ENCODE measurements around the gene MACIR. TPM values are rescaled to one million over a fixed set of nuclear protein-coding genes. Genes with fewer than 3 reads are reported as not detected.

Gene MACIR
- total RNA-seq, 1 donor from 2014 or later = 8.4 TPM

DNA sequence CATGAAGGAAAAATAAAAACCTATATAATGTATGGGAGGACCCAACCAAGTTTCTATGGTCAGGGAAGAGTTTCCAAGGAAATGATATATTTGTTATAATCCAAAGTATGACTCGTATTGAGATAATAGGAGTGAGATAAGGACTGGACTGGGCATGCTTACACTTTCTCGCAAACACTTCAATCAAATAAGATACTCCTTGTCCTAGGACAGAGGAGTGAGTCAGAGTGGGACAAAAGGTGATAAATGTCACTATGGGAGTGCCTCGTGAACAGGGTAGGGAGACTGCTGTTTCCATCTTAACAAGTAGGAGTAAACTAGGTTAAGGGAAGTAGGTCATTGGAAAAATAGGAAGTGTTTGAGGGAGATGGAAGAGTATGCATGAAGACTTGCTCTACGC, 47.2 kb downstream of the MACIR start:
- DNase-seq (ENCODE audit: low read depth) = no peak
- Histone ChIP-seq H3K27me3 (ENCODE audit: control insufficient read depth, insufficient read depth, low read length) (no peaks in the 10 kb centered on the region), H3K36me3 (ENCODE audit: control insufficient read depth, insufficient read depth, low read length) (no peaks in the 10 kb centered on the region), H3K4me3 (ENCODE audit: low read depth, low read length) (no peak overlapping the region)
- TF ChIP-seq, protein P1, sequence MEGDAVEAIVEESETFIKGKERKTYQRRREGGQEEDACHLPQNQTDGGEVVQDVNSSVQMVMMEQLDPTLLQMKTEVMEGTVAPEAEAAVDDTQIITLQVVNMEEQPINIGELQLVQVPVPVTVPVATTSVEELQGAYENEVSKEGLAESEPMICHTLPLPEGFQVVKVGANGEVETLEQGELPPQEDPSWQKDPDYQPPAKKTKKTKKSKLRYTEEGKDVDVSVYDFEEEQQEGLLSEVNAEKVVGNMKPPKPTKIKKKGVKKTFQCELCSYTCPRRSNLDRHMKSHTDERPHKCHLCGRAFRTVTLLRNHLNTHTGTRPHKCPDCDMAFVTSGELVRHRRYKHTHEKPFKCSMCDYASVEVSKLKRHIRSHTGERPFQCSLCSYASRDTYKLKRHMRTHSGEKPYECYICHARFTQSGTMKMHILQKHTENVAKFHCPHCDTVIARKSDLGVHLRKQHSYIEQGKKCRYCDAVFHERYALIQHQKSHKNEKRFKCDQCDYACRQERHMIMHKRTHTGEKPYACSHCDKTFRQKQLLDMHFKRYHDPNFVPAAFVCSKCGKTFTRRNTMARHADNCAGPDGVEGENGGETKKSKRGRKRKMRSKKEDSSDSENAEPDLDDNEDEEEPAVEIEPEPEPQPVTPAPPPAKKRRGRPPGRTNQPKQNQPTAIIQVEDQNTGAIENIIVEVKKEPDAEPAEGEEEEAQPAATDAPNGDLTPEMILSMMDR (IDR thresholded peaks at IDR 0.05; ENCODE audit: insufficient read depth, low read length, poor library complexity, severe bottlenecking) = no peak

DNA sequence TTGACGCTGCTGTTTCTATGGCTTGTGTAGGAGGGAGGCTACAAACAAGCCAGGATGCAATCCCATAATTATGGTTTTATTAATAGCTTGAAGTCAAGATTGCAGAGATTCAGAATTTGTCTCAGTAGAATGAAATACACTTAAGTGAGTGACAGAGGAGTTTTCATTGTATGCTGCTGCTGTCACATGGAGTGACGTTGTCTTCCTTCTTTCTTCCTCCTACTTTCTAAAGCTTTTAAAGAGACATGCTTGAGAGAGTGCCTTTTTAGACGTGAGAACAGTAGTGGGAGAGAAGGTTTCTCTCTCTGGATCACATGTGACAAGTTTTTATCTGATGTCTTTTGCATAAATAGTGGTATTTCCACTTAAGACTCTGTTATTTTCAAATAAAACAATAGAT, 48.9 kb downstream of the MACIR start:
- Histone ChIP-seq H3K36me3 (ENCODE audit: control insufficient read depth, insufficient read depth, low read length) (no peaks in the 10 kb centered on the region), H3K27me3 (ENCODE audit: control insufficient read depth, insufficient read depth, low read length) (no peaks in the 10 kb centered on the region), H3K4me3 (ENCODE audit: low read depth, low read length) (no peak overlapping the region)
- TF ChIP-seq, protein P1 (IDR thresholded peaks at IDR 0.05; ENCODE audit: insufficient read depth, low read length, poor library complexity, severe bottlenecking) = no peak
- DNase-seq (ENCODE audit: low read depth) = no peak

DNA sequence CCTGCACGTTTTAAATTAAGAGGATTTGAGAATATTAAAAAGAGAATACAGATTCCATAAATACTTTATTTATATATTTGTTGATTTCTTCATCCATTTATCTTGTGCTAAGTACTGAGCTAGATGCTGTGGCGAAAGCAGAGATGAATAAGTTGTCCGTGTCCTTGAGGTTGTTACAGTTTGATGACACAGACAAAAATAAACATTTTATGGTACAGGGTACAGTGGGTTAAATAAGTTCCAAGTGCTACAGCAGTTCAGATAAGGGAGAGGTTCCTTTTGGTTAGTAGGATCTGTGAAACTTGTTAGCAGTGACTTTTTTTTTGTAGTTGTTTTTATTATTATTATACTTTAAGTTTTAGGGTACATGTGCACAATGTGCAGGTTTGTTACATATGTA, 50.2 kb downstream of the MACIR start:
- H3K27me3 ChIP-seq (ENCODE audit: control insufficient read depth, insufficient read depth, low read length) = no peaks in the 10 kb centered on the region
- H3K4me3 ChIP-seq (ENCODE audit: low read depth, low read length) = no peak overlapping the region
- DNase-seq (ENCODE audit: low read depth) = no peak
- no peaks in the 10 kb centered on the region for H3K36me3 ChIP-seq (ENCODE audit: control insufficient read depth, insufficient read depth, low read length)
- TF ChIP-seq, protein P1 (IDR thresholded peaks at IDR 0.05; ENCODE audit: insufficient read depth, low read length, poor library complexity, severe bottlenecking) = no peak

DNA sequence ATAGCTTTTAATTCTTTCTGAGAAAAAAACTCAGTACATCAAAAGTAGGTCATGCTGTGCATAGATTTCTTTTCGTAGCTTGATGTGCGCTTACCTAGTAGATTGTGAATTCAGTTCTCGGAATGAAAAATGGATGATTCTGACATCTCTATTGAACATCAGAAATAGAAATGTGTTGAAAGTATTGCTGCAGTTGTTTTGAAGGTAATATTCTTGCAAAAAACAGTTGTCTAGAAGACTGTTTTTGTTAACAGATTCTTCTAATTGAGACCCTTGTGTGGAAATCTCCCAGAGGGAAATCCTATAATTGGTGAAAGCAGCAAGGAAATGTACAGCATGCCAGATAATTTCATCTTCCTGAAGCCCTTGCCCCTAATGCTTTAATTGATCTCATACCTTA, 54.5 kb downstream of the MACIR start:
- TF ChIP-seq, protein P1 (IDR thresholded peaks at IDR 0.05; ENCODE audit: insufficient read depth, low read length, poor library complexity, severe bottlenecking) = no peak
- H3K27me3 ChIP-seq (ENCODE audit: control insufficient read depth, insufficient read depth, low read length) = no peaks in the 10 kb centered on the region
- H3K4me3 ChIP-seq (ENCODE audit: low read depth, low read length) = no peak overlapping the region
- no peak for DNase-seq (ENCODE audit: low read depth)
- no peaks in the 10 kb centered on the region for H3K36me3 ChIP-seq (ENCODE audit: control insufficient read depth, insufficient read depth, low read length)

GRCh38 chr5:103315455-103315854, 56.9 kb downstream of the MACIR start:
- no peak for DNase-seq (ENCODE audit: low read depth)
- TF ChIP-seq, protein P1 (IDR thresholded peaks at IDR 0.05; ENCODE audit: insufficient read depth, low read length, poor library complexity, severe bottlenecking) = no peak
- Histone ChIP-seq H3K4me3 (ENCODE audit: low read depth, low read length) (no peak overlapping the region), H3K36me3 (ENCODE audit: control insufficient read depth, insufficient read depth, low read length) (no peaks in the 10 kb centered on the region), H3K27me3 (ENCODE audit: control insufficient read depth, insufficient read depth, low read length) (no peaks in the 10 kb centered on the region)

DNA sequence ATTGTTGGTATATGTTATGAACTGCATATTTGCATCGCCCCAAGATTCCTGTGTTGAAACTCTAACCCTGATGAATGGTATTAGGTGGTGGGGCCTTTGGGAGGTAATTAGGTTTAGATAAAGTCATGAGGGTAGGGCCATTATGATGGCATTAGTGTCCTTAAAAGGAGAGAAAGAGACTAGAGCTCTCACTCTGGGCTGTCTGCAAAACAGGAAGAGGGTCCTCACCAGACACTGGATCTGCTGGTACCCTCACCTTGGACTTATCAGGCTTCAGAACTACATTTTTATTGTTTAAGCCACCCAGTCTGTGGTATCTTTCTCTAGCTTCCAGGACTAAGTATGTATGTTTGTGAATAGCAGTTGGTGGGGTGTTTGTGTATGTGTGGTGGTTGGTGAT, 68.9 kb downstream of the MACIR start:
- no peak for DNase-seq (ENCODE audit: low read depth)
- no peak overlapping the region for H3K4me3 ChIP-seq (ENCODE audit: low read depth, low read length)
- no peaks in the 10 kb centered on the region for H3K36me3 ChIP-seq (ENCODE audit: control insufficient read depth, insufficient read depth, low read length)
- TF ChIP-seq, protein P1 (IDR thresholded peaks at IDR 0.05; ENCODE audit: insufficient read depth, low read length, poor library complexity, severe bottlenecking) = no peak
- H3K27me3 ChIP-seq (ENCODE audit: control insufficient read depth, insufficient read depth, low read length) = no peaks in the 10 kb centered on the region

All from kidney epithelial cell (primary cell).